GM18499 (cell line): ENCODE results near the gene CLSTN1.

Experiments used
- ATAC-seq: cut with Tn5 transposase; IDR thresholded peaks from one replicate; pipeline ENCODE4 v1.9.1; 2021; ENCODE audit warnings: moderate number of reproducible peaks; ENCODE audit not compliant: insufficient read depth, unreplicated experiment

Gene CLSTN1

DNA sequence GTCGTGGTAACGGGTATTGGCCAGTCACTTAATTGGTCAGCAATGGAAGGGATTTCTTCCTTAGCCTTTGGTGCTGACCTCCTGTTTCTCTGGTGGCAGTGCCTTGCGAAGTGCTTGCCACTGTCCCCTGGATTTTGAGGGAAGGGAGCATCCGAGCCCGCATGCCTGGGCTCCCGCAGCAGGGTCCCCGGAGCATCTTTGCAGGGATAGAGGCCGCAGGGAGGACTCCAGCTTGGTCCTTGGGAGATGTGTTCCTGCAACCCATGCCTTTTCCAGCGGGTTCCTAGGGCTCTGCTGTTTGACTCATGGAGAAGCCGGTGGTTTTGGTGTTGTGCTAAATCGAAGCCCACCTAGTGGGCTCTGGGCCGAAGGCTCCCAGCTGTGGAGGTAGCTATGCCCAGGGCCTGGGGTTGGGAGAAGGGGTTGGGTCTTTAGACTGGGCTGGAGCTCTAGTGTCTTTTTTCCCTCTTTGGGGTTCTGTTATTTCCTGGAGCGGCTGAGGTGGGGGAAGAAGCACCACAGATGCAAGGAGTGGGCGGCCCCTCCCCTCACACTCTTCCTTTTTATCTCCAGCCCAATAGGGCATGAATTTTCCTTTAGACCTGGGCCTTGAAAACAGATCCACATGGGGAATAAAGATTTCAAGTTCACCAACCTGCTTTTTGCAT is 133.2 kb downstream of the CLSTN1 start:
- no peak for ATAC-seq

DNA sequence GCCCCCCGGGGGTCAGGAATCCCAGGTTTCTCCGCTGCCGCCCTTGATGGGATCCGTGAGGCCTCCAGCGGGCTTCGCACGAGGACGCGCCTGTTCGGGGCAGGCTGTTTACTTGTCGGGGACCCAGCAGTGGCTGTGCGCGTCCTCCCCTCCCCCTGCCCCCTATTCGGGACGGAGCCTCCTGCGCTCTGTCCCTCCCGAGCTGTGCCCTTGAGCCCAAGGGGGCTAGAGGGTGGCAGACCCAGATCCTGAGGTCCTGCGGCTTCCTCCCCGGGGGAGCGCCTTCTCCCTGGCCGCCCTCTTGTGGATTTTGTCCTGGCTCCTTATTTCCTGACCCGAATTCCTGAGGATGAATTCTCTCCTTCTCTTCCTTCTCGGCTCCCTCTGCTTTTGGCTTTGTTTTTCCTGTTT is 133.8 kb downstream of the CLSTN1 start:
- no peak for ATAC-seq

DNA sequence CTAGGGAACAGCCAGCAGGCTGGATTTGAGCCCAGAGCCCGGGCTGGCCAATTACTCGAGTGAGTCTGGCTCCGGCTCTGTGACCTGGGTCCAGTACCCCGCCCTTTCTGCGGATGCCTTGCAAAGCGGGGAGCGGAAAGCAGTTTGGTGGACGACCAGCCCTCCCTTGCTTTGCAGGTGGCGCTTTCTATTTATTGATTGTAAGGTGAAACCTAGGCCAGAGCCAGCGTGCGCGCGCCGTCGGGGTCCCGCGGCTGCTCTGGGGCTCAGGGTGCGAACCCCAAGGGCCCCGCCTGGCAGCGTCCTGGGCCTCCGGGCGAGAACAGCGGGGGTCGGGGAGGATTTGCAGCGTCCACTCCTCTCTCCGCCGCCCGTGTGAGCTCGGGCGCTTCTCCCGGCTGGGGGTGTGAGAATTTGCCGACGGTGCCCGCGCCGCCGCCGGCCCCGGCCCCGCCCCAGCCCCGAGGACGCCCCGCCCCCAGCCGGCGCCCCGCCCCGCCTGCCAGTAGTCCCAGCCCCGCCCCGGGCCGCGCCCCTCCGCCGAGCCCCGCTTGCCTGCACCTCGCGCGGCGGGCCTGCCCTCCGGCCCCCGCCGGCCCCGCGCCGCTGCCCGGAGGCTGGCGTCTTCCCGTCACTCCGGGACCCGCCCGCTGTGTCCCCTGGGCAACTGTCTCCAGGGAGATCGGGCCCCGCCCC is 134.6 kb downstream of the CLSTN1 start:
- no peak for ATAC-seq

DNA sequence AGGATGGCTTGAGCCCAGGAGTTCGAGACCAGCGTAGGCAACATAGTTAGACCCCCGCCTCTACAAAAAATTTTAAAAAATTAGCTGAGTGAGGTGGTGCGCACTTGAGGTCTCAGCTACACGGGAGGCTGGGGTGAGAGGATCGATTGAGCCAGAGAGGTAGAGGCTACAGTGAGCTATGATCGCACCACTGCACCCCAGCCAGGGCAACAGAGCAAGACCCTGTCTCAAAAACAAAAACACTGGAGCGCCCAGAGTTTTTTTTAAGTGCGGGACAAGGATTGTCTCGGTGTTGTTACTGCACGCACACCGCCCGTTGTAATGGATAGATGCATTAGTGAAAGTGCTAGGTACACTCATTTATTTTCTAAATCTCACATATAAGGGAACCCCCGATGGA is 135.2 kb downstream of the CLSTN1 start:
- ATAC-seq = no peak

DNA sequence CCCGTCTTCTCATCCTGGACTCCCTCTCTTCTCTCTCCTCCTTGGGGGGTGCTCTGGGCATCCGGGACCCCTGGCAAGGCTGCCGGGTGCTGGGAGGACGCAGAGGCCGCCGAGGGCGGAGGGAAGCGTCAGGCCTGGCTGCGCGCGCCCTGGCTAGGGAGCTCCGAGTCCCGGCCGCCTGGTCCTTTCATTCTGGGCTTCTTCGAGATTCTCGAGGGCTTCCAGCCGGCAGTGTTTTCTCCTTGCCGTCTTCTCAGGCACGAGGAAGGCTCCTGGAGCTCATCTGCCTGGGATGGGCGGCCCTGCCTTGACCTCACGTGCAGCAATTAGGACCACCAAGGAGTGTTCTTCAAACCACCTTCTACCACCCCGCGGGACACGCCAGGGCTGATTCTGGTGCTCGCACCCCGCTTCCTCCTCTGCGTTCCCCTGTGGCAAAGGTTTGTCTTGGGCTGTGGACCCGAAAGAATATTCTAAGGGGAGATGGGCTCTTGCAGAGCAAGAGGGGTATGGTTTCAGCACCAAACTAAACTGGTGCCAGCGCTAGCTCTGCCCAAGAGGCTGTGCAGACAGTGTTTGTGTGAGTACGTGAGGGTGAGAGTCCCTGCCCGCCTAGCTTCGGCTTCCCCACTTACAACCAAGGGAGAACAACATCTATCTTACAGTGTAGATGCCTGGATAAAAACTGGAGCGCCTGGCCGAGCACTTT is 135.7 kb downstream of the CLSTN1 start:
- ATAC-seq = no peak

DNA sequence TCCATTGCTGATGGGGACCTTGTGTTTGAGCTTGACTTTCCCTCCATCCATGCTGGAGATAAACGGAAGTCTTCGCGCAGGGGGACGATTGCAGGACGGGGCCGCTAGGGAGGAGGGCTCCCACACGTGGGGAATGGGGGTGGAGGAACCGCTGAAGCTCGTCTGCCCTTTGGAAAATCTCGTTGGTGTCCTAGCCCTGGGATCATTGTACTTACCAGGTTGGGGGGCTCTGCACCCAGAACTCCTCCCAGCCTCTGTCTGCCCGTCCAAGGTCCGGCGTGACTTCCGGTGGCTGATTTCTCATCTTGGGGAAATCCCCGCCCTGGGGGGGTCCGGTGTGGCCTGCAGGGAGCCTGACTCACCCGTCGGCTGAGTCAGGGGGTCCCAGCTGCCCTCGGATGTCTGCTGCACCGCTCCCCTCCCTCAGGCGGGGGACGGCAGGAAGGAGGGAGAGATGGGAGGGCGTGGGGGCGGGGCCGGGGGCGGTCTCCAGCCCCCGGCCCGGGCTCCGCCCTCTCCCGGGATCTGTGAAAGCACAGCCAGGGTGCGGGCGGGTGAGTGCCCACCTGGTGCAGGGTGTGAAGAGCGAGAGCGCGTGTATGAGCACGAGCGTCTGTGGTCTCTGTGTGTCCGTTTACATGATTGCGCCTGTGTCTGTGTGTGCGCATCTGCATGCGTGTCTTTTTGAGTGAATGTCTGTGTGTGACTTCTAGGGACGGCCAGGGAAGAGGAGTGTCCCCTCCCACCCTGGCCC is 136.5 kb downstream of the CLSTN1 start:
- no peak for ATAC-seq

DNA sequence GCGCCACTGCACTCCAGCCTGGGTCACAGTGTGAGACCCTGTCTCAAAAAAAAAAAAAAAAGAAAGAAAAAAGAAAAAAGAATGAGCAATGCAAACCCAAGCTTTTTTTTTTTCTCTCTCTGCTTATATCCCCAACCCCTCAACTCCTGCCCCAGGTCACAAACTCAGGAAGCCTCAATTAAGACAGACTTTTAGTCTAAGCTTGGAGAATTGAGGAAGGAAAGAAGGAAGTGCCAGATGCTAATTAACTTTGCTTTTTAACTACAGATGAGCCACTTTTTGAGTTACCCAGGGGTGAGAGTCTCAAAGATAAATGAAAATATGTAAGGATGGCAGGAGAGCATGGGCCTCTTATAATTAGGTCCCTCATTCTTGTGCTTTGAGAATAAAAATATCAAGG is 139.0 kb downstream of the CLSTN1 start:
- ATAC-seq = no peak

DNA sequence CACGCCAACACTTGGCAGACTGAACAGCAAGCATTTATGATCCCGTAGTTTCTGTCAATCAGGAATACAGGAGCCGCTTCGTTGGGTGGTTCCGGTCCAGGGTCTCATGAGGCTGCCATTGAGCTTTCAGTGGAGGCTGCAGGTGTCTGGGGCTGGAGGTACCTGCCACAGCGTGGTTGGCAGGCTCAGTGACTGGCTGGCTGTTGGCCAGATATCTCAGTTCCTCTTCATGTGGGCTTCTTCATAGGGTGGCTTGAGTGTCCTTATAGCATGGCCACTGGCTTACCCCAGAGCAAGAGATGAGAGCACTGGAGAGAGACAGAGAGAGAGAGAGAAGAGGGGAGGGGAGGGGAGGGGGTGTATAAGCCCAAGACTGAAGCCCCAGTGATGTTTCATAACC is 142.9 kb downstream of the CLSTN1 start:
- no peak for ATAC-seq

DNA sequence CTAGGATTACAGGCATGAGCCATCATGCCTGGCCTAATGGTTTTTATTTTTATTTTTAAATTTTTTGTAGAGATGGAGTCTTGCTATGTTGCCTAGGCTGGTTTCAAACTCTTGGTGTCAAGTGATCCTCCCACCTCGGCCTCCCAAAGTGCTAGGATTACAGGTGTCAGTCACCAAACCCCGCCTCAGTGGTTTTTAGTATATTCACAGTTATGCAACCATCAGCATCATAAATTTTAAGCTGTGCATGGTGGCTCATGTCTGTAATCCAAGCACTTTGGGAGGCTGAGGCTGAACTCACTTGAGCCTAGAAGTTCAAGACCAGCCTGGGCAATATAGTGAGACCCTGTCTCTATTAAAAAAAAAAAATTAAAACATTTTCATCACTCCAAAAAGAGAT is 143.7 kb downstream of the CLSTN1 start:
- no peak for ATAC-seq
